HG03025 (cell line): ENCODE data around the gene OR1E2.
"Not testable (repeated sequence)": the region's sequence is repeated elsewhere in the genome, so short reads cannot be mapped to it uniquely, and the experiment has no call there.

Experiments used
- ATAC-seq: cut with Tn5 transposase; IDR thresholded peaks from one replicate; pipeline ENCODE4 v1.9.1; 2021; ENCODE audit warnings: mild to moderate bottlenecking, moderate library complexity; ENCODE audit not compliant: unreplicated experiment, low FRiP score

OR1E2 gene

GRCh38 chr17:3400055-3400454, 33.6 kb downstream of the OR1E2 start:
- no peak for ATAC-seq

- ATAC-seq: no peak
Observed at GRCh38 chr17:3398310-3398709, 35.3 kb downstream of the OR1E2 start, which contains the start of gene OR1E1. OR1E1 (minus strand) TSS chr17:3398410; CDS start chr17:3398410, 0 bp downstream.

- ATAC-seq: not testable (repeated sequence)
Observed at GRCh38 chr17:3397801-3398200, 35.8 kb downstream of the OR1E2 start.

GRCh38 chr17:3389791-3390190, 43.9 kb downstream of the OR1E2 start:
- ATAC-seq: no peak

GRCh38 chr17:3385869-3386816, 47.5 kb downstream of the OR1E2 start, which contains the start of gene OR3A2:
OR3A2 (minus strand) TSS chr17:3386308.
- no peak for ATAC-seq
